Measurements from ENCODE around the gene PROSER2.

Gene PROSER2

DNA sequence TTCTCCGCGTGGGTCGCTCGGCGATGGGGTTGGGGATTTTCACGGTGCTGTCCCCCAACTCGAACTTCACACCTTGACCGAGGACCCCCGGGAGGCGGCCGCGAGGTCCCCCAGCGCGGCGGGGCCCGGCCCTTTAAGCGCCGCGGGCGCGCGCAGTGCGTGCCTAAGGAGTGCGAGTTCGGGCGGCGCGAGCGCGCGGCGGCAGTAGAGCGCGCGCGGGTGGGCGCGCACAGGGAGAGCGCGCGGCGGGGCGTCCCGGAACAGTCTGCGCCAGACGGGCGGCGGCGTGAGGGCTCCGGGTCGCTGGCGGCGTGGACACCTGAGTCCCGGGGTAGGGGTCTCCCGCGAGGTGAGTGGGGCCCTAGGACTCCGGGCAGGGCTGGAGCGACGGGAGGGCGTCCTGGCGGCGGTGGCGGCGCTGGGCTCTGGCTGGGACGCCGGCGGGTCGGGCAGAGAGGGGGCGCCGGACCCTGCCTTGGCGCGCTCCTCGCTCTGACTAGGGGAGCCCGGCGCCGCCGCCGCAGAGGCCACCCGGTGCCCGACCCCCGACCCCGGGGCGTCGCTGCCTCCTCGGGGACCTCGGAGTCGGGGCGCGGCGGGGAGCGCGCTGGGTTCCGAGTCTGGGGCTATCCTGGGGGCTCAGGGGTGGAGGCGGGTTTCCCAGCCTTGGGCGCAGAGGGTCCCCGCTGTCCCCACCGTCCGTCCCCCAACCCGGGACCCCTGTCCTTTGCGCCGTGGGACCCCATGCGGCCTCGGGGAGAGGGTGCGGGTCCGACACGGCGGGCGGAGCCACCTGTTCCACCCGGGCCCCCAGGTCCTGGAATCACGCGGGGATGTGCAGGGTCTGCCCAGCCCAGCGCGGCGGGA lies at the start of gene PROSER2:
PROSER2 (plus strand) TSS at position 235 of the 867 bp plus-strand sequence. CDS start 28,722 bp downstream, outside the sequence.
- no peak for DNase-seq (ENCODE audit: low read depth)

- DNase-seq (ENCODE audit: low read depth): no peak
Observed at GRCh38 chr10:11773761-11774441, 49.3 kb upstream of the PROSER2 start.

- no peak for DNase-seq (ENCODE audit: low read depth)
Observed at GRCh38 chr10:11775412-11775811, 47.7 kb upstream of the PROSER2 start.

- DNase-seq (ENCODE audit: low read depth): no peak
Observed at GRCh38 chr10:11776080-11776479, 47.1 kb upstream of the PROSER2 start.

GRCh38 chr10:11781114-11781513 lies 42.0 kb upstream of the PROSER2 start:
- no peak for DNase-seq (ENCODE audit: low read depth)

GRCh38 chr10:11782793-11783557 lies 40.2 kb upstream of the PROSER2 start:
- DNase-seq (ENCODE audit: low read depth): no peak

DNA sequence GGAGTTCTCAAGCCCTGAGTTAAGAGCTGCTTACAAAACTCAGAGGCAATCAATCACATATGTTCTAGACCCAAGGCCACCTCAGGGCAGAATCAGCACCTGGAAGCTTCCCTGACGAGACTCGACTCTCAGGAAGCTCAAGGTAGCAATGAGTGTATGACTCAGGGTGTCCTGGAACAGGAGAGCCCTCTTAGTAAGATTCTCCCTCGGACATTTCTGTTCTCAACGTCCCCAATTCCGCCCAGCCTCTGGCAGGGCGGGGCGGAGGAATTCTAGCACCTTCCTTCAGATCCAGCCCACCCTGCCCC lies 39.6 kb upstream of the PROSER2 start:
- DNase-seq (ENCODE audit: low read depth): no peak

GRCh38 chr10:11787374-11787773 lies 35.8 kb upstream of the PROSER2 start:
- DNase-seq (ENCODE audit: low read depth): no peak

DNA sequence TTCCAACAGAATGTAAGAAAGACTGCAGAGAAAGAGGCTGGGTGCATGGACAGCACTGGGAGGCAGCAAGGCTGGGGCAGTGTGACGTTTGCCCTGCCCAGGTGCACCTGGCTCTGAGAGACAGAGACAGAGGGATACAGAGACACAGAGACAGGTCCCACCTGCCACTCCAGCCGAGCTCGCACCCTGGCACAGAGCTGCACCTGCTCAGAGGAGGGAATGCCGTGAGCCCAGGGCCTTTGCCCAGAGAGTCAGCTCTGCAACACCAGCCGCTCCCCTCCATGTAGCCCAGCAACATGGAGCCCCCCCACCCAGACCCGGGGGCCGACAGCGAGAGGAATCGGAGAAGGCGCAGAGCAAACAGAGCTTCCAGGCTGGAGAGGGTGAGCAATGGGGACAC lies 35.3 kb upstream of the PROSER2 start:
- DNase-seq (ENCODE audit: low read depth): no peak

- DNase-seq (ENCODE audit: low read depth): no peak
Observed at GRCh38 chr10:11789306-11789705, 33.9 kb upstream of the PROSER2 start.

DNA sequence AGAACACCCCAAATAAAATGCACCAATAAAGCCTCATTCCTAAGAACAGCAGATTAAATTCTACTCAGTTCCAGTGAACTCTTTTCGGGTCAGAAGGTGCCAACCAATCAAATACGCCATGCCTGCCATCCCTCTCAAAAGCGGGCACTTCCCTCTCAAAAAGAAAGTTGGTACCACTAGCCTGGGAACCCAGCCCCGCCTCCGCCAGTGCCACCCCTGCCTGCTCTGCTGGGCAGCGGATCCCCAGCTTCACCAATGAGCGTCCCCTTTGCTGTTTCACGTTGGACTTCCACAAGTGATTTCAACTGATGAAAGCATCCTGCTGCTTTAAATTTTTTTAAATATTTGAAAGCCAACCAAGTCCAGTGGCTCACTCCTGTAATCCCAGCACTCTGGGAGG lies 33.2 kb upstream of the PROSER2 start:
- DNase-seq (ENCODE audit: low read depth): no peak

- DNase-seq (ENCODE audit: low read depth): no peak
Observed at GRCh38 chr10:11793762-11794479, 29.2 kb upstream of the PROSER2 start.

- no peak for DNase-seq (ENCODE audit: low read depth)
Observed at GRCh38 chr10:11794566-11794965, 28.6 kb upstream of the PROSER2 start.

GRCh38 chr10:11795101-11795920 lies 27.8 kb upstream of the PROSER2 start:
- no peak for DNase-seq (ENCODE audit: low read depth)

GRCh38 chr10:11796474-11796873 lies 26.7 kb upstream of the PROSER2 start:
- DNase-seq (ENCODE audit: low read depth): no peak

- DNase-seq (ENCODE audit: low read depth): no peak
Observed at GRCh38 chr10:11797281-11797680, 25.9 kb upstream of the PROSER2 start.

DNA sequence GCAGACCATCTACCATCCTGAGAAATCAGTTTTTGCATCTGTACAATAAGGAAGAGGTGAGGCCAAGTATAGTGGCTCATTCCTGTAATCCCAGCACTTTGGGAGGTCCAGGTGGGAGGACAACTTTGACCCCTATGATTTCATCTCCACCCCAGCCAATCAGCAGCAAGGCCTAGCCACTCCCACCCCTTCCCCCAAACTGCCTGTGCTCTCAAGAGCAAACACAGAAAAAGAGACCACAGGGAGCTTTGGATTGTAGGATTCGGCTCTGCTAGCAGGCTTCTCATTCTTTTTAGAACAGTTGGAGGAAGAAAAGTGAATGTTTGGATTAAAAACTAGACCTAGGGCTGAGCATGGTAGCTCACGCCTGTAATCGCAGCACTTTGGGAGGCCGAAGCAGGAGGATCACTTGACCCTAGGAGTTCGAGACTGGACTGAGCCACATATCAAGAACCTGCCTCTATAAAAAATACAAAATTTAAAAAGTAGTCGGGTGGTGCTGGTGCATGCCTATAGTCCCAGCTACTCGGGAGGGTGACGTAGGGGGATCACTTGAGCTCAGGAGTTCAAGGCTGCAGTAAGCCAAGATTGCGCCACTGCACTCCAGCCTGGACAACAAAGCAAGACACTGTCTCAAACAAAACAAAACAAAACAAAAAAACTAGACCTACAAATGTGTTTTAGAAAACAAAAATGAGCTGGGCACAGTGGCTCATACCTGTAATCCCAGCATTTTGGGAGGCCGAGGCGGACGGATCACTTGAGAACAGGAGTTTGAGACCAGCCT lies 25.1 kb upstream of the PROSER2 start:
- no peak for DNase-seq (ENCODE audit: low read depth)

DNA sequence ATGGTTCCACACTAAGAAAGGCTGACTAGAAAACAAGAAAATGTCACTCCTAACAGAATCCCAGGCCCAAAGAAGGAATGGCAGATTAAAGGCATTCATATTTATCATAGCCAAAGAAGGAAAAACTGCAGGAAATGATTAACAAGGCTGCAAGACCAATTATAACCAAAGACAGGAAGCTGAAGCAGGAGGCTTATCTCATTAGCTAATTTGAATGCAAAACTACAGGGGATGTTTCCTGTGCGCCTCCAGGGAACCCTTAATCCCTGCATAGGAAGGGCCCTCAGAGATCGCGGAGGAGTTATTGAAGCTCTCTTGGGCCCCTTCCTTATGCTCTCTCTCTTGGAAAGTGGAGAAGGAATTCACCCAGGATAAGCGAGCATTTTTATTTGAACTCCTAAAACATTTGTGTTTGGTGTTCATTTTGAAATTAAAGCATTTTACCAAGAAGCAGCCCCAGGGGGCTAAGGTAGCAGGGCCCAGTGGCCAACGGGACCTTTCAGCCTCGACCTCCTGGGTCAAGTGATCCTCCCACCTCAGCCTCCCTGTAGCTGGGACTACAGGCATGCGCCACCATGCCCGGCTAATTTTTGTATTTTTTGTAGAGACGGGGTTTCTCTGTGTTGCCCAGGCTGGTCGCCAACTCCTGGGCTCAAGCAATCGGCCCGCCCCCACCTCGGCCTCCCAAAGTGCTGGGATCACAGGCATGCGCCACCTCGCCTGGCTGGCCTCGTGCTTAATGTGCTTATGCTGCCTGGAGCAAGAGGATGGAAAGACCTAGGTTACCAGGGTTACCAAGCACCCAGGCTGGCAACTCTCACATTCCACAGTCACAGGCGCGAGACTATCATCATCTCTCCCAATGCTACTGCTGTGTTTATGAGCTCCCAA lies 24.1 kb upstream of the PROSER2 start:
- DNase-seq (ENCODE audit: low read depth): no peak

DNA sequence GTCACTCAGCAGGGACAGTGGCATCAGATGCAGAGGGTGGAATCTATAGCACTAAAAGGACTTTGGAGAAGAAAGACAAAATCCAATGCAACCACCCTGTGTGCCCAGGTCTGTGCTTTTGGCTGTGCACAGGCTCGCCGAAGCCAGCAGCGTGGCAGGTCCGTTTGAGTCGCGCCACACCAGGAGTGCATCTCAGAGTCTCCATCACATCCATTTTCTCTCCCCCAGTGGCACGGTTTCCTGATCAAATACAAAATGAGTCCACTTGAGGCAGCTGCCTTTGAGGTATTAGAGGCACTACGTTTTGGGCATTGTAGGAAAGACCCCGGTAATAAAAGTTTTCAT lies 23.4 kb upstream of the PROSER2 start:
- no peak for DNase-seq (ENCODE audit: low read depth)

DNA sequence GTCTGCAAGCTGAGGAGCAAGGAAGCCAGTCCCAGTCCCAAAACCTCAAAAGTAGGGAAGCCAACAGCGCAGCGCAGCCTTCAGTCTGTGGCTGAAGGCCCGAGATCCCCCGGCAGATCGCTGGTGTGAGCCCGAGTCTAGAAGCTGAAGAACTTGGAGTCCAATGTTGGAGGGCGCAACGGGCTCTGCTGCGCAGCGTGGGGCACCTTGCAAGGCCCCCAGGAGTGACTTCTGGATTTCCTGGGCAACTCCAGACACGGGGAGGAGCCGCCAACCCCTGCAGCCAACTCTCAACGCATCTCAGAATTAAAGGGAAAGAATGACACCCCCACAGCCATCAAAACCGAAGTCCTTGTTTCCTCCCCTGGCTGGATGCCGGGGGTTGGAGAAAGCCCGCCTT lies 18.8 kb upstream of the PROSER2 start:
- no peak for DNase-seq (ENCODE audit: low read depth)
